RPMI8226 (cell line): ENCODE data around the gene CAMSAP3.

Source experiments
- DNase-seq: peaks from one replicate; pipeline ENCODE4 v3.0.0-alpha.2; 2015

CAMSAP3 gene

GRCh38 chr19:7635670-7636069 is 40.0 kb downstream of the CAMSAP3 start:
- DNase-seq = no peak

- DNase-seq = no peak
Measured at GRCh38 chr19:7636317-7636690, 40.6 kb downstream of the CAMSAP3 start.

- DNase-seq = peak; percentile 93
Measured at GRCh38 chr19:7636691-7637373, 41.2 kb downstream of the CAMSAP3 start, which contains the start of gene STXBP2. STXBP2 (plus strand) TSS chr19:7637110; CDS start chr19:7637150, 40 bp downstream.

GRCh38 chr19:7637374-7638256 is 42.0 kb downstream of the CAMSAP3 start:
- DNase-seq = peak; percentile 59

GRCh38 chr19:7638802-7639465 is 43.3 kb downstream of the CAMSAP3 start:
- DNase-seq = no peak

GRCh38 chr19:7639863-7640348 is 44.2 kb downstream of the CAMSAP3 start:
- no peak for DNase-seq

GRCh38 chr19:7640803-7641202 is 45.1 kb downstream of the CAMSAP3 start:
- no peak for DNase-seq

- DNase-seq = no peak
Measured at GRCh38 chr19:7641290-7642276, 45.9 kb downstream of the CAMSAP3 start.

GRCh38 chr19:7642295-7643030 is 46.8 kb downstream of the CAMSAP3 start:
- DNase-seq = no peak

GRCh38 chr19:7643031-7643415 is 47.4 kb downstream of the CAMSAP3 start:
- DNase-seq = no peak

- peak; percentile 27 for DNase-seq
Measured at GRCh38 chr19:7643629-7644549, 48.2 kb downstream of the CAMSAP3 start.

- no peak for DNase-seq
Measured at GRCh38 chr19:7644550-7644877, 48.9 kb downstream of the CAMSAP3 start.

- no peak for DNase-seq
Measured at GRCh38 chr19:7645163-7645562, 49.5 kb downstream of the CAMSAP3 start.

GRCh38 chr19:7645656-7646425 is 50.2 kb downstream of the CAMSAP3 start:
- DNase-seq = no peak

GRCh38 chr19:7646426-7646700 is 50.7 kb downstream of the CAMSAP3 start:
- no peak for DNase-seq

GRCh38 chr19:7647156-7647555 is 51.5 kb downstream of the CAMSAP3 start:
- DNase-seq = no peak

GRCh38 chr19:7648265-7649014 is 52.8 kb downstream of the CAMSAP3 start:
- DNase-seq = no peak

- no peak for DNase-seq
Measured at GRCh38 chr19:7650148-7650547, 54.5 kb downstream of the CAMSAP3 start.

GRCh38 chr19:7652061-7652641 is 56.5 kb downstream of the CAMSAP3 start:
- DNase-seq = peak; percentile 86
